ENCODE data around the gene LTBP4. TPM values are rescaled to one million over a fixed set of nuclear protein-coding genes. Genes with fewer than 3 reads are reported as not detected.

Gene LTBP4
- total and polyA plus RNA-seq, 2 of the 13 experiments (the other 11 are each of a cell fraction or from before 2014, with no cell fraction given) = 0.86 to 2.3 TPM

- TF ChIP-seq, protein P1, sequence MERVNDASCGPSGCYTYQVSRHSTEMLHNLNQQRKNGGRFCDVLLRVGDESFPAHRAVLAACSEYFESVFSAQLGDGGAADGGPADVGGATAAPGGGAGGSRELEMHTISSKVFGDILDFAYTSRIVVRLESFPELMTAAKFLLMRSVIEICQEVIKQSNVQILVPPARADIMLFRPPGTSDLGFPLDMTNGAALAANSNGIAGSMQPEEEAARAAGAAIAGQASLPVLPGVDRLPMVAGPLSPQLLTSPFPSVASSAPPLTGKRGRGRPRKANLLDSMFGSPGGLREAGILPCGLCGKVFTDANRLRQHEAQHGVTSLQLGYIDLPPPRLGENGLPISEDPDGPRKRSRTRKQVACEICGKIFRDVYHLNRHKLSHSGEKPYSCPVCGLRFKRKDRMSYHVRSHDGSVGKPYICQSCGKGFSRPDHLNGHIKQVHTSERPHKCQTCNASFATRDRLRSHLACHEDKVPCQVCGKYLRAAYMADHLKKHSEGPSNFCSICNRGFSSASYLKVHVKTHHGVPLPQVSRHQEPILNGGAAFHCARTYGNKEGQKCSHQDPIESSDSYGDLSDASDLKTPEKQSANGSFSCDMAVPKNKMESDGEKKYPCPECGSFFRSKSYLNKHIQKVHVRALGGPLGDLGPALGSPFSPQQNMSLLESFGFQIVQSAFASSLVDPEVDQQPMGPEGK (CRISPR knock-in tag; IDR thresholded peaks at IDR 0.05) = peak; percentile 66; the same call in 1 of the 2 replicates
- TF ChIP-seq SIX1 (CRISPR knock-in tag; IDR thresholded peaks at IDR 0.05; ENCODE audit: borderline replicate concordance) = 0 out of 2 replicates have a peak, but pooled peaks have one; percentile 13
- TF ChIP-seq KAT7 (CRISPR knock-in tag; IDR thresholded peaks at IDR 0.05; ENCODE audit: borderline replicate concordance) = no peak
- 0 out of 2 replicates have a peak, but pooled peaks have one; percentile 36 for TF ChIP-seq BRCA1 (CRISPR knock-in tag; IDR thresholded peaks at IDR 0.05)
- TF ChIP-seq GABPA (IDR thresholded peaks at IDR 0.05; ENCODE audit: low read depth, low read length) = peak; percentile 61
- peak; percentile 76 for TF ChIP-seq GABPA (CRISPR knock-in tag; IDR thresholded peaks at IDR 0.05; ENCODE audit: low read depth)
- TF ChIP-seq, protein P2, sequence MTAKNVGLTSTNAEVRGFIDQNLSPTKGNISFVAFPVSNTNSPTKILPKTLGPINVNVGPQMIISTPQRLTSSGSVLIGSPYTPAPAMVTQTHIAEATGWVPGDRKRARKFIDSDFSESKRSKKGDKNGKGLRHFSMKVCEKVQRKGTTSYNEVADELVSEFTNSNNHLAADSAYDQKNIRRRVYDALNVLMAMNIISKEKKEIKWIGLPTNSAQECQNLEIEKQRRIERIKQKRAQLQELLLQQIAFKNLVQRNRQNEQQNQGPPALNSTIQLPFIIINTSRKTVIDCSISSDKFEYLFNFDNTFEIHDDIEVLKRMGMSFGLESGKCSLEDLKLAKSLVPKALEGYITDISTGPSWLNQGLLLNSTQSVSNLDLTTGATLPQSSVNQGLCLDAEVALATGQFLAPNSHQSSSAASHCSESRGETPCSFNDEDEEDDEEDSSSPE (CRISPR knock-in tag; IDR thresholded peaks at IDR 0.05) = peak; percentile 34; the same call in 1 of the 2 replicates
- peak; percentile 18 for TF ChIP-seq XRCC5 (optimal IDR thresholded peaks at IDR 0.05; ENCODE audit: low read length)
- TF ChIP-seq, protein P3, sequence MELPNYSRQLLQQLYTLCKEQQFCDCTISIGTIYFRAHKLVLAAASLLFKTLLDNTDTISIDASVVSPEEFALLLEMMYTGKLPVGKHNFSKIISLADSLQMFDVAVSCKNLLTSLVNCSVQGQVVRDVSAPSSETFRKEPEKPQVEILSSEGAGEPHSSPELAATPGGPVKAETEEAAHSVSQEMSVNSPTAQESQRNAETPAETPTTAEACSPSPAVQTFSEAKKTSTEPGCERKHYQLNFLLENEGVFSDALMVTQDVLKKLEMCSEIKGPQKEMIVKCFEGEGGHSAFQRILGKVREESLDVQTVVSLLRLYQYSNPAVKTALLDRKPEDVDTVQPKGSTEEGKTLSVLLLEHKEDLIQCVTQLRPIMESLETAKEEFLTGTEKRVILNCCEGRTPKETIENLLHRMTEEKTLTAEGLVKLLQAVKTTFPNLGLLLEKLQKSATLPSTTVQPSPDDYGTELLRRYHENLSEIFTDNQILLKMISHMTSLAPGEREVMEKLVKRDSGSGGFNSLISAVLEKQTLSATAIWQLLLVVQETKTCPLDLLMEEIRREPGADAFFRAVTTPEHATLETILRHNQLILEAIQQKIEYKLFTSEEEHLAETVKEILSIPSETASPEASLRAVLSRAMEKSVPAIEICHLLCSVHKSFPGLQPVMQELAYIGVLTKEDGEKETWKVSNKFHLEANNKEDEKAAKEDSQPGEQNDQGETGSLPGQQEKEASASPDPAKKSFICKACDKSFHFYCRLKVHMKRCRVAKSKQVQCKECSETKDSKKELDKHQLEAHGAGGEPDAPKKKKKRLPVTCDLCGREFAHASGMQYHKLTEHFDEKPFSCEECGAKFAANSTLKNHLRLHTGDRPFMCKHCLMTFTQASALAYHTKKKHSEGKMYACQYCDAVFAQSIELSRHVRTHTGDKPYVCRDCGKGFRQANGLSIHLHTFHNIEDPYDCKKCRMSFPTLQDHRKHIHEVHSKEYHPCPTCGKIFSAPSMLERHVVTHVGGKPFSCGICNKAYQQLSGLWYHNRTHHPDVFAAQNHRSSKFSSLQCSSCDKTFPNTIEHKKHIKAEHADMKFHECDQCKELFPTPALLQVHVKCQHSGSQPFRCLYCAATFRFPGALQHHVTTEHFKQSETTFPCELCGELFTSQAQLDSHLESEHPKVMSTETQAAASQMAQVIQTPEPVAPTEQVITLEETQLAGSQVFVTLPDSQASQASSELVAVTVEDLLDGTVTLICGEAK (IDR thresholded peaks at IDR 0.05) = no peak
- TF ChIP-seq, protein P3 (CRISPR knock-in tag; IDR thresholded peaks at IDR 0.05) = no peak
- TF ChIP-seq ZBTB7A (CRISPR knock-in tag; IDR thresholded peaks at IDR 0.05) = no peak
- TF ChIP-seq, protein P4, sequence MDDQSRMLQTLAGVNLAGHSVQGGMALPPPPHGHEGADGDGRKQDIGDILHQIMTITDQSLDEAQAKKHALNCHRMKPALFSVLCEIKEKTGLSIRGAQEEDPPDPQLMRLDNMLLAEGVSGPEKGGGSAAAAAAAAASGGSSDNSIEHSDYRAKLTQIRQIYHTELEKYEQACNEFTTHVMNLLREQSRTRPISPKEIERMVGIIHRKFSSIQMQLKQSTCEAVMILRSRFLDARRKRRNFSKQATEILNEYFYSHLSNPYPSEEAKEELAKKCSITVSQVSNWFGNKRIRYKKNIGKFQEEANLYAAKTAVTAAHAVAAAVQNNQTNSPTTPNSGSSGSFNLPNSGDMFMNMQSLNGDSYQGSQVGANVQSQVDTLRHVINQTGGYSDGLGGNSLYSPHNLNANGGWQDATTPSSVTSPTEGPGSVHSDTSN (CRISPR knock-in tag; IDR thresholded peaks at IDR 0.05; ENCODE audit: borderline replicate concordance) = peak; percentile 94; the same call in 1 of the 2 replicates
- no peak for TF ChIP-seq ZKSCAN1 (IDR thresholded peaks at IDR 0.05; ENCODE audit: low read length)
- TF ChIP-seq NFYB (CRISPR knock-in tag; IDR thresholded peaks at IDR 0.05) = peak; percentile 100
- TF ChIP-seq NFYC (CRISPR knock-in tag; IDR thresholded peaks at IDR 0.05) = peak; percentile 99
- TF ChIP-seq SRSF1 (optimal IDR thresholded peaks at IDR 0.05; ENCODE audit: low read depth, low read length) = peak; percentile 43
These were observed 24.4 kb upstream of the LTBP4 start, which contains the start of gene SHKBP1 (continued) for GRCh38 chr19:40576585-40577451.

Measured in HepG2 (cell line).